GF-D8 (cell line): Measurements from ENCODE around the gene AIMP2.
"Not testable (repeated sequence)": the region's sequence is repeated elsewhere in the genome, so short reads cannot be mapped to it uniquely, and the experiment has no call there.

Experiments used
- DNase-seq: peaks from one replicate; lab custom pipeline; 2025; lab: John Stamatoyannopoulos, UW

AIMP2 gene

DNA sequence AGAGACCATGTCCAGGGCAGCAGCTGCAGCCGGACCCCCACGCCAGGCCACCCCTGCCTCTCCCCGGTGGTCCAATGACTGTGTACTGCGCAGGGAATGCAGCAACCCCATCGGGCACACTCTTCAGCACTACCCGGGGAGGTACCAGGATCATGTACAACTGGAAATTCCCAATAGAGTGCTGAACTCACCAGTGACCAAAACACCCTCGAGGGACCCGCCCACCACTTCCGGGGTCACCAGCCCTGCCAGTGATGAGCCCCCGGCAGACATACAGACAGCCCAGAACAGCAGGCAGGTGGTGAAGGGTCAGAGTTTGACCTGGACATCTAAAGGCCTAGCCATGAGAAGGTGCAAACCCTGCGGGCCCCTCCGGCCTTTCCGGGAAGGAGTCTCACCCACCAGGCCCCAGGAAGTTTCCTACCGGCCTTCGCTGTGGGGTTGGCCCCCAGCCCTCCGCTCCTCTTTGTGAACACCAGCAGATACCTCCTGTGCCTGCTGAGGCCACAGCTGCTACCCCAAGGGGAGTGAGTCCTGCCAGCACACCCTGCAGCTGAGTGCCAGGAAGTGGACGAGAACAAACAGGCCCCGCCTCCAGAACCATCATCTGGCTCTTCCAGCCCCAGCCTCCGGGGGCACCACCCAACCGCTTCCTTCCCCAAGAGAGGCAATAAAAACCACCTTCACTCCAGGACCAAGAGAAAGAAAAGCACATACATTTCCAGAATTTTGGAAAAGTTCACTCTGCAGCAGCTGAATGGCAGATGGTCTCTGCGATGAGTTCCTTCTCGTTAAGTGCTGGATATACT, 17.1 kb downstream of the AIMP2 start:
- DNase-seq: no peak

DNA sequence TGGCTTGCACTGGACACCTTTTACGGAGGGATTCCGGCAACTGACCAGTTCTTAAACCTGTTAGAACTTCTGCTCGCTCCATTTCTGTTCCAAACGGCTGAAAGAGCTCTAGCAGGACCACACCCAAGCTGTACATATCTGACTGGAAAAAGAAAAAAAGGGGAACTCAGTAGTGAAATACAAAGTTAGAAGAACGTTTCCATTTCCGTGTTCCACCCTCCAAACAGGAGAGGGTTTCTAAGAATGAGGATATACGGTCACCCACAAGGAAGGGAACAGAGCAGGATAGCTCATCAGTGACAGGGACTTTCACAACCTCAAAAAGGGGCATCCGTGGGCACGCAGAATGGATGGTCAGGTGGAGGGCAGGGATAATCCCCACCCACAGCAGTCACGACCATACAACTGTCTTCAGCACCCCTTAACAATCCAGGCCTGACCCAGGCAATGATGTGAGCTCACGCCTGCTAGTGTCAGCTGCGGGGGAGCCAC, 17.8 kb downstream of the AIMP2 start:
- no peak for DNase-seq

DNA sequence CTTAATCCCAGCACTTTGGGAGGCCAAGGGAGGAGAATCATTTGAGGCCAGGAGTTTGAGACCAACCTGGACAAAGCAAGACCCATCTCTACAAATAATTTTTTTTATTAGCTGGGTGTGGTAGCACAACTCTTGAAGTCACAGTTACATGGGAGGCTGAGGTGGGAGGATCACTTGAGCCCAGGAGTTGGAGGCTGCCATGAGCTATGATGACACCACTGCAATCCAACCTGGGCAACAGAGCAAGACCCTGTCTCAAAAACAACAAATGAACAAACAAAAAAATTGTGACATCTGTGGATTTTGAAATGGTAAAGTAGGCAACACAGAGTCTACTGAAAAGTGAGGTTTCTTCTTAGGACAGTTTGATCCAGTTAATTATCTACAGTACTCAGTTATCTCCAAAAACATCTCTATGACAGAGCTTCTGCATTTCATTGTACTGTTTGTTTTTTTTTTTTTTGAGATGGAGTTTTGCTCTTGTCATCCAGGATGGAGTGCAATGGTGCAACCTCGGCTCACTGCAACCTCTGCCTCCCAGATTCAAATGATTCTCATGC, 18.8 kb downstream of the AIMP2 start:
- no peak for DNase-seq

DNA sequence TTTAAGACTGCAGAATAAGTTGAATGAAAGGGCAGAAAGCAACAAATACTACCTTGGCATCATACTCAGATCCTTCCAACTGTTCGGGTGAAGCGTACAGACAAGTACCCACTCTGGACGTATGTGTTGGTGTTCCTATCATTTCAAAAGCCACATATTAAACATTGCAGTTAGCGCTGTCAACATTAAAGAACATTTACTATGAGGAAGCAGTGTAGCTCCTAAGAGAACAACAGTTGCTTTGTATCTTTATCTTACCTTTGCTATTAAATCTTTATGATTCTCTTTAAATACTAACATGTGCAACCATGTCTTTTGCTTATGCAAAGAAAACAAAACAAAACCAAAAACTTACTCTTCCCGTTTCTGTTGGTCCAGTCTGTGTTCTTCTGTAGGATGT, 19.5 kb downstream of the AIMP2 start:
- DNase-seq: no peak

DNA sequence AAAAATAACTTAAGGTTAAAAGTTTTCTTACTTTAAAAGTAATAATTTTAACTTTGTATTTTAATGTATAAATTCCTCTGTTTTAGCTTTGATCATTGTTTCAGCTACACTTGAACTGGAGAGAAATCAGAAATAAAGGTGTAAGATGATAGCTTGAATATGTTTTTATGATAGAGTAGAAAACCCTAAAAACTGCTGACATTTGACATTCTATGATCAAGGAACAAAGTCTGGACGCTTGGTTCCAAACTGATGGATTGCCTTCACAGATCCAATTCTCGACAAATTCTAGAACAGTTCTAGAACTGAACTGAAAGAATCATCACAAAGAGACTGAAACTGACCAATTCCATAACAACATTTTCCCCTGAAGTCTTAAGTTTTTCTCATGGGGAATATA, 21.9 kb downstream of the AIMP2 start, which contains the start of gene ANKRD61:
Gene ANKRD61 (plus strand): TSS at position 389 of the 400 bp plus-strand sequence. CDS start 0 bp downstream, at position 389.
- no peak for DNase-seq

DNA sequence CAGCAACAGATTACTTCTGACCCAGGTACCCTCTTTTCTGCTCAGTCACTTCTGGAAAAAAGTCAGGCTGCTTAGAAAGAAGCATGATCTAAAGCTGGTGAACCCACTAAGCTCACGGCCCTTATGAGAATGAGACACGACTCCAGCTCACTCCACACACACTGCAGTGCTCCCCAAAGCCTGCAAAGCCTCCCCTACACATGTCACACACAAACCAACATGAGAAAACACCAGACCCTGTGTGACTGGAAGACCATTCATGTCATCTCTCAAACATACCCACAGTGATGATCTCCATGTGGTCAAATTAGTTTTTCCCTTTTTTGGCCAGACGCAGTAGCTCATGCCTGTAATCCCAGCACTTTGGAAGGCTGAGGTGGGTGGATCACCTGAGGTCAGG, 22.5 kb downstream of the AIMP2 start:
- DNase-seq: no peak

DNA sequence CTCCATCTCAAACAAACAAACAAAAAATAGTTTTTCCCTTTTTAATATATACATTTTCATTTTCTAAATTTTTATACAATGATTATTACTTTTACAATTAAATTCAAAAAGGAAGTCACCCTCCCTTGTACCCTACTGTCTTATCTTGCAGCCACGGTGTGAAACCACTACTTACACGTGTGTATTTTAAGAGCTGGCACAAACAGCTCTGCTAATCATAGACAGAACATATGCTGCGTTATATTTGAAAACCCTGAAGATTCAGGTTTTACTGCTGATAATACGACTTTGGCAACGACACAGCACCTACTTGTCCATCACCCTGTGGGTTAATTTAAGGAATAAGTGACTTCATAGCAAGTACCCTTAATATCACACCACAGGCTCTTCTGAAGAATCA, 23.1 kb downstream of the AIMP2 start:
- DNase-seq: no peak

DNA sequence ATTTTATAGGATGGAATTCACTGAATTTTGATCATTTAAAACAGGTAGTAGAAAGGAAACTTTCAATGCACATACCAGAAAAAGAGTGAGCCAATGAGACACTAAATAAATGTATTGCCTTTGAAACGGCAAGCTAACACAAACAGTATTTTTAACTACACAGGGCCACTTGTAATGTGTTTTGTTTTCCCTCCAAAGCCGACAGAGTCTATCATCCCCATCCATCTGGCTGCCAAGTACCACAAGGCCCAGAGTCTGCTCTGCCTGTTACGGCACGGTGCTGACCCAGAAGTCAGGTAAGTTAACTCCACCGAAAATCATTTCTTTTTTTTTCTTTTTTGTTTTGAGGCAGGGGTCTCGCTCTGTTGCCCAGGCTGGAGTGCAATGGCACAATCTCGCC, 23.6 kb downstream of the AIMP2 start:
- DNase-seq: no peak

DNA sequence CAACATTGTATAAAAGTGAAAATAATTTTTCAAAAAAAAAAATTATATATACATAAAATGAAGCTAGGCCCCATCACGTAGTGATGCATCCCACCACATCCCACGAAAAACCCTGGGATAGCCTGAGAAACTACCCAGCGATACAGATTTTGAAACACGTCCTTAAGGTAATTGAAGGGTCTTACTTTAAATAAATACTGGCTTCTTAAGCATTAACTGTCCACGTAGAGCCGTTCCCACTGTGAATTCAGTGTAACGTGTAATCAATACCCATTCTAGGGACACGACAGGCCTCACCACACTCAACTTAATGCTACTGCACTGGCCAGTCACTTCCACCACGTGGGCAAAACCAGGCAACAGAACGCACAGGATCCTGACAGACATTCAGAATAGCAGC, 26.1 kb downstream of the AIMP2 start:
- DNase-seq: no peak

DNA sequence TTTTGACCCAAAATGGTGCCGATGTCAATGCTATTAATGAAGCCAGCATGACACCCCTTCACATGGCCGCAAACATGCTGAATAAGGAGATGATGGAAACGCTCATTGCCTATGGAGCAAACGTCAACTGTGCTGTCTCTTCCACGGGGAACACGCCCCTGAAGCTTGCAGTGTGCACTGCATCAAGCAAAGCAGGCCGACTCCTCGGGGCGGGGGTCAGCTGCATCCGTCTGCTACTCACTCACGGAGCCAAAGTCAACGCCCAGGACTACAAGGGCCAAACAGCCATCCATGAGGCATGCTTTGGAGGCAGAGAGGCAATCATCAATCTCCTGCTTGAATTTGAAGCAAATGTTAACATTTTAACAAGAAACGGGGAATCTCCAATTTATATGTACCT, 26.6 kb downstream of the AIMP2 start:
- DNase-seq: no peak

DNA sequence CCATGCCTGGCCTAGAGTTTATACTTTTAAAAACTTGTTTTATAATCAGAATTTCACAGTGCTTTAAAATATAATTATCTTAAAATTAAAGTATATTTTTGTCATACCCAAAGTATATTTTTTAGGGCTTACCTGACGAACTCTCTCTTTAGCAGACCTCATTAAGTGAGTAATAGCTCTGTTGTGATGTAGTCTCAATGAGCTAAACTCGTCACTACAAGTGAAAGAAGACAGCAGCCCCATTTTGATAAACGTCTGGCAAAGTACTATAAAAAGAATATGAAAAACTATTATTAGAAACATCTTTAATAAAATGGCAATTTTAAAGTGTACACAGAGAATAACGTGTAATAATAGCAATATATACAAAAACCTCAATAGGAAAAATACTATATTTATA, 40.7 kb downstream of the AIMP2 start:
- no peak for DNase-seq

DNA sequence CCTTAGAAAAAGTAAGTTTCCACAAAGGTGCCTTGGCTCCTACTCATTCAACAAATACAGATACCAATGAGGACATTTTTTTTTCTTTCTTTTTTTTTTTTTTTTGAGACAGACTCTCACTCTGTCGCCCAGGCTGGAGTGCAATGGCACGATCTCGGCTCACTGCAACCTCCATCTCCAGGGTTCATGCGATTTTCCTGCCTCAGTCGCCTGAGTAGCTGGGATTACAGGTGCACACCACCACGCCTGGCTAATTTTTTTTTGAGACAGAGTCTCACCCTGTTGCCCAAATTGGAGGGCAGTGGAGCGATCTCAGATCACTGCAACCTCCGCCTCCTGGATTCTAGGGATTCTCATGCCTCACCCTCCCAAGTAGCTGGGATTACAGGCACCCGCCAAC, 42.1 kb downstream of the AIMP2 start:
- DNase-seq: not testable (repeated sequence)

DNA sequence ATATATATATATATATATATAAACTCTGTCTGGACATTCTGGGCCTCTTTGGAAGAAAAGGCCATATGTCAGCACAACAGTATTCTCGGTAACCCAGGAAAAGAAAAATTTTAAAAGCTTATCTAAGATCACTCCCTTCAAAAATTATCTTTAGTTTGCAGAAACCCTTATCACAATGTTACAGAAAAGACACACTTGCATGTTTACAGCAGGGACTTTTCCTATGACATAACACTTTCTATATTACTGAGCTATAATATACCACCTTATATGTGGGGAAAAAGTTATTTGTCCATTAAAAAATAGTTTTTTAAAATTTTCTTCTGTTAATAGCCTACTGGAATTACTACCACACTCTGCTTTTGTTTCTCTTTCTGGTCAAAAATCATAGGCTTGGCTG, 47.5 kb downstream of the AIMP2 start:
- no peak for DNase-seq

DNA sequence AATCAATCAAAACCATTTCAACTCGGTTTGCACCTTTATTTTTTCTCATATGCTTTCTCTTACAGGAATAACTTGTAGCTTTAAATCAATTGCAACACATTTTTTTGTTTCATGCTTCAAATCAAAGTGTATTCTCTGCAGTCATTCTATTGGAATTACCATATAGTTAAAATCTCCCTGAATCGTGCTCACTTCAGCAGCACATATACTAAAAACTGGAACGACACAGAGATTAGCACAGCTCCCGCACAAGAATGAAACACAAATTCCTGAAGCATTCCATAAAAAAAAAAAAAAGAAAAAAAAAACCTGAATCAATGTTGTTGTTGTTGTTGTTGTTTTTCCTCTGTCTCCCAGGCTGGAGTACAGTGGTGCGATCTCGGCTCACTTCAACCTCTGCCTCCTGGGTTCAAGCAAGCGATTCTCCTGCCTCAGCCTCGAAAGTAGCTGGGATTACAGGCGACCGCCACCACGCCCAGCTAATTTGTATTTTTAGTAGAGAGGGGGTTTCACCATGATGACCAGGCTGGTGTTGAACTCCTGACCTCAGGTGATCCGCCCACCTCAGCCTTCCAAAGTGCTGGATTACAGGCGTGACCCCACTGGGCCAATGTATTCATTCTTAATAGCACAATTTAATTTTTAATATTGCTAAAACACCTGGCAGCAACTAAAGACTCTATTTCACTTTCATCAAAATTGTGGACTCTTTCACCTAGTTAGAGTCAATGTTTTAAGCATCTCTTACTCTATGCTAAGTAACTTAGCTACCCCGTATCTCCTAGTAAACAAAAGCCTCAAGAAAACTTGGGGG, 48.5 kb downstream of the AIMP2 start:
- no peak for DNase-seq

DNA sequence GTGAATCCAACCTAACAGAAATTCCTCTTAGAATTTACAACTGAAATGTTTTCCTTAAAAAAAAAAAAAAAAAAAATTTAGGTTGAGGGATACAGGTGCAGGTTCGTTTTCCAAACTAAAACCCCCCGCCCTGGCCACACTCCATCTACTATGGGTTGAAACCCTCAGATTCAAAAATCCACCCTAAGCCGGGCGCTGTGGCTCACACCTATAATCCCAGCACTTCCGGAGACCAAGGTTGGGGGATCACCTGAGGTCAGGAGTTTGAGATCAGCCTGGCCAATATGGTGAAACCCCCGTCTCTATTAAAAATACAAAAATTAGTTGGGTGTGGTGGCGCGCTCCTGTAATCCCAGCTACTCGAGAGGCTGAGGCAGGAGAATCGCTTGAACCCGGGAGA, 50.9 kb downstream of the AIMP2 start:
- DNase-seq: not testable (repeated sequence)

DNA sequence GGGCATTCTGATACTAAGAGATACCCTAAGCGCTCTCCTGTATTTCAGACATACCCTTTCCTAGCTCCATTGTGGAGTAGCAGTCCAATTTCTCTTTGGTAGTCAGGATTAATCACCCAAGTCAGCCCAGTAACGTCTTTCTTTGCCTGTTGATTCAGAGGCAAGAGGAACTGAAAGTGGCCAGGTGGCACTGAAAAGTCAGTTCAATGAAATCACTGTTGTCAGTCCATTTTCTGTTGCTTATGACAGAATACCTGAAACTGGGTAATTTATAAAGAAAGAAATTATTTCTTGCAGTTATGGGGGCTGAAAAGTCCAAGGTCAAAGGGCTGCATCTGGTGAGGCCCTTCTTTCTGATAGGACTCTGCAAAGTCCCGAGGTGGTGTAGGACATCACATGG, 62.3 kb downstream of the AIMP2 start:
- no peak for DNase-seq
